Activated CD8-positive, alpha-beta memory T cell treated with anti-CD3 and anti-CD28 coated beads, Interleukin-2, amount 10 ng/mL, durations not matched to agents 7 days and 5 days (primary cell): ENCODE results near the gene PFDN2. TPM values are rescaled to one million over a fixed set of nuclear protein-coding genes. Genes with fewer than 3 reads are reported as not detected.

ENCODE experiments used
- ATAC-seq: fragments of 150-1000 bp; cut with Tn5 transposase; one replicate; pipeline ENCODE4 v1.10.0; 2021; ENCODE audit warnings: moderate library complexity
- CTCF ChIA-PET: fragments of 350-600 bp; sonication (Branson Sonifier 250); formaldehyde crosslinking; loops from one replicate; lab custom pipeline; 2021; ENCODE audit warnings: antibody characterized with exemption; lab: Charles Lee
- DNase-seq: peaks from one replicate; pipeline ENCODE4 v3.0.0-alpha.2; 2020
- H3K27ac Mint-ChIP-seq: one replicate; pipeline ENCODE4 v1.8.0; 2021; ENCODE audit warnings: mild to moderate bottlenecking, mixed read lengths
- H3K27me3 Mint-ChIP-seq: one replicate; pipeline ENCODE4 v1.8.0; 2021; ENCODE audit warnings: mixed read lengths
- H3K36me3 Mint-ChIP-seq: one replicate; pipeline ENCODE4 v1.8.0; 2021; ENCODE audit warnings: mild to moderate bottlenecking, mixed read lengths
- H3K4me1 Mint-ChIP-seq: one replicate; pipeline ENCODE4 v1.8.0; 2021; ENCODE audit warnings: mixed read lengths
- H3K4me3 Mint-ChIP-seq: one replicate; pipeline ENCODE4 v1.8.0; 2021; ENCODE audit warnings: mild to moderate bottlenecking, moderate library complexity, mixed read lengths
- H3K9me3 Mint-ChIP-seq: one replicate; pipeline ENCODE4 v1.8.0; 2022; ENCODE audit warnings: low read depth, mixed read lengths
- total RNA-seq, 2 experiments: library from RNA; stranded (reverse); gene quantifications; one replicate each; pipeline ENCODE4 v1.2.3, GENCODE V29; 2021

The PFDN2 gene
- total RNA-seq, 2 experiments from 2014 or later: 82.8 to 98.5 TPM

DNA sequence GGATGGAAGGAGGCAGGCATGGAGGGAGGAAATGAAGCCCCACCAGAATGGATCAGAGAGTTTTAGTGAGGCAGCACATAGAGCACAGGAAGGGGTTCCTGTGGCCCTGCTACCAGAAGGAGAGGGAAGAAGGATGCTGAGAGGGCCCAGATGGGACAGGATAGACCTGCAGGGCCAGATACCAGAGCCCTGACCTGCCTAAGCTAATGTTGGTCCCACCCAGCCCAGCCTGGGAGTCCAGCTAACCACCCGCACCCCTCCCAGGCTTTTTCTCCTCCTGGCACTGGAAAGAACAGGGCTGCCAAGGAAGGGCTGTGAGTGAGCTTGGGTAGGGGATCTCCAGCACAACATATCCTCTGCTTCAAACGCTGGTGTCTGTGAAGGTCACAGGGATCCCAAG, 35.4 kb downstream of the PFDN2 start:
- no peak overlapping the region for H3K27ac Mint-ChIP-seq
- no peak overlapping the region for H3K4me3 Mint-ChIP-seq
- peaks cover 12% of the 10 kb centered on the region for H3K4me1 Mint-ChIP-seq
- no peaks in the 10 kb centered on the region for H3K27me3 Mint-ChIP-seq
- no peaks in the 10 kb centered on the region for H3K36me3 Mint-ChIP-seq
- CTCF ChIA-PET: interaction anchor here (2.2 to 3.2 kb wide), 2 partner anchors 11 to 14 kb away, joined by 5 to 12 read pairs; no protein-coding TSS in a partner anchor
- ATAC-seq: no peak
- no peaks in the 10 kb centered on the region for H3K9me3 Mint-ChIP-seq
- DNase-seq: no peak

DNA sequence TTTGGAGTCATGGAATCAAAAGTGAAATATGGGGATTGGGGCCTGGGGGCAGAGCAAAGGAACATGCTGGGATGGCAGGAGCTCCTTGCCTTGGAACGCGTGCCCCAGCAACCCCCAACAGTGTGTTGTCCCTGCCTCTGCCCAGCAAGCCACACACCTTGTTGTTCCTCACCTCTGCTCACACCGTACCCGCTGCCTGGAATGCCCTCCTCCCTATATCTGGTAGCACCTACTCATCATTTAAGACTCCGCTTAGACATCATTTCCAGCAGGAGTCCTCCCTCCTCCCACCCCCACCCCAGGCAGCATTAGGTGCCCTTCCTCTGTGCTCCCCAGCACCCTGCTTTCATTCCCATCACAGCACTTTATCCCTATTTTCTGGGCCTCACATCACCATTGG, 36.3 kb downstream of the PFDN2 start:
- no peaks in the 10 kb centered on the region for H3K36me3 Mint-ChIP-seq
- peaks cover 12% of the 10 kb centered on the region for H3K4me1 Mint-ChIP-seq
- no peak overlapping the region for H3K27ac Mint-ChIP-seq
- CTCF ChIA-PET: interaction anchor here (1.4 to 3.2 kb wide), 2 partner anchors 9 to 10 kb away, joined by 3 to 12 read pairs; no protein-coding TSS in a partner anchor
- H3K27me3 Mint-ChIP-seq: no peaks in the 10 kb centered on the region
- no peak overlapping the region for H3K4me3 Mint-ChIP-seq
- DNase-seq (no peak), ATAC-seq (no peak)
- H3K9me3 Mint-ChIP-seq: no peaks in the 10 kb centered on the region

DNA sequence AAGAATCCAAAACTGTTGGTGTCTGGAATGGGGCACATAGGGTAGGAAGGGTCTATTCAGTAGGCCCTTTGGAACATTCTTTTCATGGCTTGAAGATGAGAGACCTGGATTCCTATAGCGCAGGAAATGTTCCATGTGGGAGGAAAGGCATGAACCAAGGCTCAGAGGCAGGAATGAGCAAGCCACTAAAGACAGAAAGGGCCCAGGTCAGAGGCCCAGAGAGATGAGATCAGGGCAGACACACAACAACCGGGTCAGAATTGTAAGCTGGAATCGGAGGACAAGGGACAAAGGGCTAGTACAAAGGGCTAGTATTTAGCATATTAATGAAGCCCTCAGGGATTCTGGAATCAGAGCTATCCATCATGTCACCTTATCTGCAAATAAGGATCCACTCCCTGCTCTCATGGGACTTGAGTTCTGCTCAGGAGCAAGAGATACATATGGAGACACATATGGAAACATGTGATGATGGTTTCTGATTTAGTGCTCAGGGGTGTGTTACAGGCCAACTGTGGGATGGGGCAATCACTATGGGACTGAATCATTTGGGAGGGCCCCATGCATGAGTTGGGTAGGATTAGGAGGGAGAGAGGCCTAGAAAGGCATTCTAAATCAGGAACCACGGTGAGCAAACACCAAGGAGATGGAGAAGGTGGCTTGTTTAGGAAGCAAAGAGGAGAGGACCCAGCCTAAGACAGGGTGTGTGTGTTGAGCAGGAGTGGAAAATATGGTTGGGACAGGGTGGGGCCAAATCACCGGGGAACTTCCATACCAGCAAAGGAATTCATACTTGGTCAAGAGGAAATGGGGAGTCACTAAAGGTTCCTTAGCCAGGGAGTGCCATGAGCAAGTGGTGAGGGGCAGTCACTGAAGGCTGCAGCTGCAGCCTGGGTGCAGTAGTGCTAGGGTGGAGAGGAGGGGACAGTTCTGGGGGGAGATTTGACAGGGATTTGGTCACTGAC, 37.1 kb downstream of the PFDN2 start:
- no peak for DNase-seq
- no peaks in the 10 kb centered on the region for H3K9me3 Mint-ChIP-seq
- CTCF ChIA-PET: interaction anchor here (0.8 to 3.2 kb wide), 3 partner anchors 9 to 10 kb away, joined by 3 to 12 read pairs (median 3); no protein-coding TSS in a partner anchor
- peaks cover 12% of the 10 kb centered on the region for H3K4me1 Mint-ChIP-seq
- no peak overlapping the region for H3K27ac Mint-ChIP-seq
- H3K27me3 Mint-ChIP-seq: no peaks in the 10 kb centered on the region
- ATAC-seq: no peak
- no peaks in the 10 kb centered on the region for H3K36me3 Mint-ChIP-seq
- no peak overlapping the region for H3K4me3 Mint-ChIP-seq

DNA sequence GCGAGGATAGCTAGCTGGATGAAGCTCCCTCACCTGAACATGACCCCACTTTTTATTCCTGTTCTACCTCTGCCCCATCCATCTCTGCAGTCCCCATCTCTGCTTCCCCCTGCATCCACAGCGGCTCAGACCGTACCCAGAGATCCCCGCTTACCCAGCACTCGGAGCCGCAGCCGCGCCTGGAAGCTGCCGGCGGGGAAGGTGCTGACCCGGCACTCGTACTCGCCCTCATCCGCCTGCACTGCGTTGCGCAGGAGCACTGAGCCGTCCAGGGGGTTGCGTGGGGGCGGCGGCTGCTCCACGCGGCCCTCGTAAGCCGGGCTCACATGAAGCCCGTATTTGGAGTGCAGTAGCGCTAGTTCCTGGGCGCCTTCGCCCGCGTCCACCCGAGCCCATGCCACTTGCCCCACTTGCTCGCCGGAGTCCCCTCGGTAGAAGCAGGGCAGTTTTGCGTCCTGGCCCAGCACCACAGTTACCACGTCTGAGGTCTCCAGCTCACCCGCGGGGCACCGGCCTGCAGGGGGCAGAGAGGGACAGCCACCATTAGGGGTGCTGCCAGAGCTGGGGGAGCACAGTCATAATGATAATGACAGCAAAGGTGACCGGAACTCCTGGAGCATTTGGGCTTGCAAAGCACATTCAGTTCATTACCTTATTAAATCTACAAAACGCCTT, 38.3 kb downstream of the PFDN2 start:
- H3K27ac Mint-ChIP-seq: no peak overlapping the region

GRCh38 chr1:161077426-161077825, 40.4 kb downstream of the PFDN2 start:
- Mint-ChIP-seq H3K4me3 (no peak overlapping the region), H3K27me3 (no peaks in the 10 kb centered on the region), H3K4me1 (peaks cover 24% of the 10 kb centered on the region), H3K27ac (no peak overlapping the region), H3K36me3 (no peaks in the 10 kb centered on the region), H3K9me3 (no peaks in the 10 kb centered on the region)
- CTCF ChIA-PET: interaction anchor here (2.6 kb wide), 1 partner anchor 20 kb away, joined by 15 read pairs; the partner anchor contains the start of gene KLHDC9
- DNase-seq: no peak
- ATAC-seq: no peak

More for the DNA sequence above, 38.3 kb downstream of the PFDN2 start:
- no peaks in the 10 kb centered on the region for H3K36me3 Mint-ChIP-seq
- peaks cover 12% of the 10 kb centered on the region for H3K4me1 Mint-ChIP-seq
- no peaks in the 10 kb centered on the region for H3K27me3 Mint-ChIP-seq
- DNase-seq: no peak
- no peak for ATAC-seq
- no peak overlapping the region for H3K4me3 Mint-ChIP-seq
- H3K9me3 Mint-ChIP-seq: no peaks in the 10 kb centered on the region
- CTCF ChIA-PET: interaction anchor here (0.8 to 2.6 kb wide), 4 partner anchors 8 to 38 kb away, joined by 3 to 15 read pairs (median 4); partner anchors contain the start of genes KLHDC9 and NECTIN4

GRCh38 chr1:161076410-161076809, 41.4 kb downstream of the PFDN2 start:
- CTCF ChIA-PET: interaction anchor here (0.5 to 1.6 kb wide), 2 partner anchors 21 to 84 kb away, joined by 3 to 7 read pairs; partner anchors contain the start of gene KLHDC9
- ATAC-seq: no peak
- H3K9me3 Mint-ChIP-seq: no peaks in the 10 kb centered on the region
- no peak overlapping the region for H3K4me3 Mint-ChIP-seq
- no peaks in the 10 kb centered on the region for H3K36me3 Mint-ChIP-seq
- no peaks in the 10 kb centered on the region for H3K27me3 Mint-ChIP-seq
- no peak for DNase-seq
- no peak overlapping the region for H3K27ac Mint-ChIP-seq
- peaks cover 32% of the 10 kb centered on the region for H3K4me1 Mint-ChIP-seq

DNA sequence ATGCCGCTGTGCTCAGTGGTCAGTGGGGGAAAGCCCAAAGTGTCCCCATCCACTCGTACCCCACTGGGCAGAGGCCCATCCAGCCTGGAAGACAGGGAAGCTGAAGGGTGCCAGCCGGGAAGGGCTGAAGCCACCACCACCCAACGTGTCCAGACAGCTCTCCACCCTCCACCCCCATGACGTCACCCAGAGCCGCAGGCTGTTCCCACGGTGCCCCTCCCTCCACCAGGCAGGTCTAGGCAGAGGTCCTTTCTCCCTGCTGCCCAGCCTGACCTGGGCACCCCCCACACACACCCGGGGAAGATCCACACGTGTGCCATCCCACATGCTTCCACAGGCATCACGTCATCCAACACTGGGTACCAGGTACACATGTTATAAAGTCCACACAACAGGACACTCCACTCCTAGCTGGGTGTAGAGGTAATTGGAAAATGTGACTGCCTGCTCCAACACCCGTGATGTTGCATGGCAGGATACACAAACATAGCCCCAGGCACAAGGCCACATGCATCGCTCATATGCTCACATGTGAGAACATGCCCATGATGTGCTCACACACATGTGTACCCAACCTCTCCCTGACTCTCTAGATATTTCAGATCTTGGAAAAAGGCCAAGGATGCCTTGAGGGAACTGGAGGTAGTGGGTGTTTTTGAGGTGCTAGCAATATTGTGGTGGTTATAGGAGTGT, 43.0 kb downstream of the PFDN2 start:
- CTCF ChIA-PET: interaction anchor here (8.2 kb wide), 1 partner anchor 23 kb away, joined by 154 read pairs; the partner anchor contains the start of gene KLHDC9
- Mint-ChIP-seq H3K9me3 (no peaks in the 10 kb centered on the region), H3K36me3 (no peaks in the 10 kb centered on the region), H3K4me1 (peaks cover 39% of the 10 kb centered on the region), H3K4me3 (no peak overlapping the region), H3K27me3 (no peaks in the 10 kb centered on the region), H3K27ac (no peak overlapping the region)
- DNase-seq (no peak), ATAC-seq (no peak)

DNA sequence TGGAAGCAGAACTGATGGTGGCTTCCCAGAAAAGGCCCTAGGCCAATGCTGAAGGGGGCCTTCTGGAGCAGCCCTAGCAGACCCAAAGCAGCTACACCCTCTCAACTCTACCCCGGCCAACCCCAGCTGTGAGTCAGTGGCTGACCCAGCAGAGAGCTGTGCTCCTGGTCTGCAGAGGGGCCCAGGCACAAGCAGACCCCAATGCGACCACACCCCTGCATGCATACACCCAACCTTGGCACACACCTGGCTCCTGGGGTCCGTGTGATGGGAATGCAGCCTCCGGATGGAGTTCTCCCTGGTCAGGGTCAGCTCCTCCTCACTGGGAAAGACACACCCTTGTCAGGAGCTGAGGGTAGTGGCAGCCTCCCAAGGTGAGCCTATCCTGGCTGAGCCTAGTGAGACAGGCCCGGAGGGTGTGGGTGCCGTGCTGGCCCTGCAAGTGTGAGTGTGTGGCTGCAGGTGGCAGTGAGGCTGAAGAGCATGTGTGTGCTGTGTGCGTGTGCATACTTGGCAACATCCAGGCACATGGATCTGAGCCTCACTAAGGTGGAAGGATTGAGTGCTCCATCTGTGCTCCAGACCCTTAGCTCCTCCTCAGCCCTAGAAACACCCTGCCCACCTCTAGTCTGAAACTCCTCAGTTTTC, 44.2 kb downstream of the PFDN2 start:
- H3K27me3 Mint-ChIP-seq: no peaks in the 10 kb centered on the region
- ATAC-seq: no peak
- H3K9me3 Mint-ChIP-seq: no peaks in the 10 kb centered on the region
- H3K4me1 Mint-ChIP-seq: peaks cover 33% of the 10 kb centered on the region
- CTCF ChIA-PET: interaction anchor here (8.2 kb wide), 1 partner anchor 24 kb away, joined by 154 read pairs; the partner anchor contains the start of gene KLHDC9
- H3K4me3 Mint-ChIP-seq: no peak overlapping the region
- H3K36me3 Mint-ChIP-seq: peaks cover 9% of the 10 kb centered on the region
- no peak for DNase-seq
- H3K27ac Mint-ChIP-seq: peak overlapping the region; percentile 22

DNA sequence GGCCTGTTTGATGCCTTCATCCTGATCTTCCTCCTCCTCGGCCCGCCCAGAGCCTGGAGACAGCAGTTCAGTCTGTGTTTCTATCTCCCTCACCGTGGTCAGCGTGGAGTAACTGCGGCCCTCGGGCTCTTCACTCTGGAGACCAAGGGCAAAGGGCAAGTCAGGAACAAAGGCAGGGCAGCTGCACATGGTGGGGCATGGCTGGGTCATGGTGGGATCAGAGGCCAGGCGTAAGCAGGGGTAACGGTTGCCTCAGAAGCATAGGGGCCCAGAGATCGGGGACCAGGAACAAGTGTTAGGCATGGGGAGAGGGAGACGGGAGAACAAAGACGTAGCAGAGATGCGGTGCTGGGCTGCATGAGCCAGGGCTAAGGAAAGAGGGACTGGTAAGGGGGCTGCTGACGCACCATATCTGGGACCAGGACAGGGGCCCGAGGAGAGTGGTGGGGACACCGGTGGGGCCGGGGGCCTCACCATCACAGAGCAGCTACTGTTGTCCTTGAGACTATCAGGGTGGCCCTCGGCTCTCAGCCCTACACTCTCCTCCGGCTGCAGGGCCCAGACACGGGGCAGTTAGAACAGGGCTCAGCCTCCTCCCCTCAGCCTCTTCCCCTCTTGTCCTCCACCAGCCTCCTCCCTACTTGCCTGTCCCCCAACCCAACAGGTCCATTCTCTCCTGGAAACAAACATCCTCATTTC, 44.9 kb downstream of the PFDN2 start:
- H3K27me3 Mint-ChIP-seq: no peaks in the 10 kb centered on the region
- CTCF ChIA-PET: interaction anchor here (1.2 to 8.2 kb wide), 6 partner anchors 14 to 81 kb away, joined by 3 to 154 read pairs (median 8); partner anchors contain the start of genes KLHDC9, UFC1 and USF1
- no peaks in the 10 kb centered on the region for H3K9me3 Mint-ChIP-seq
- ATAC-seq: no peak
- H3K4me3 Mint-ChIP-seq: no peak overlapping the region
- peaks cover 14% of the 10 kb centered on the region for H3K36me3 Mint-ChIP-seq
- H3K4me1 Mint-ChIP-seq: peaks cover 36% of the 10 kb centered on the region
- DNase-seq: no peak
- peak overlapping the region; percentile 22 for H3K27ac Mint-ChIP-seq

DNA sequence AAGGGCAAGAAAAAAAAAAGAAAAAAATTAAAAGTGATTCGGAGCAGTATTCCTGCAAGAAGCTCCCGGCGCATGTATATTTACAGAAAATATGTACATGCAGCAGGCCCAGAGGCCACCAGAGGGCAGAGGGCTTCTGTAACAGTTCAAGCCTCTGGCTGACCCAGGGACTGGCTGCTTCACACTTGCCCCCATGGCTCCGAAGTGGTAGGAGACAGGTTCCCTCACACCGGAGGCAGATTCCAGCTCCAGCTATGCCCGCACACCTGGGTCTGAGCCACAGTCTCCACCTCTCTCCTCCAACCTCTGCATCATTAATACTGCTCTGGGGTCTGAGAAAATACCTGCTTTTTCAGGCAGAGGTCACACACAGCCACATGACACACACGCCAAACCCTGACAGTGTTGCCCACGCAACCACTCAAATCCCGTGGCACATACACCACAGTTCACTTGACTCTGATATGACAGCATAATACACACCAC, 45.9 kb downstream of the PFDN2 start:
- Mint-ChIP-seq H3K27me3 (no peaks in the 10 kb centered on the region), H3K36me3 (peaks cover 22% of the 10 kb centered on the region), H3K4me3 (no peak overlapping the region), H3K27ac (peak overlapping the region; percentile 50), H3K4me1 (peaks cover 45% of the 10 kb centered on the region), H3K9me3 (no peaks in the 10 kb centered on the region)
- DNase-seq (peak; percentile 72), ATAC-seq (no peak)
- CTCF ChIA-PET: interaction anchor here (0.8 to 8.2 kb wide), 14 partner anchors 8 to 82 kb away, joined by 3 to 154 read pairs (median 6); partner anchors contain the start of genes KLHDC9, TSTD1, UFC1 and USF1

- H3K27ac Mint-ChIP-seq: peak overlapping the region; percentile 100
- ATAC-seq (no peak), DNase-seq (no peak)
- H3K4me3 Mint-ChIP-seq: no peak overlapping the region
- peaks cover 29% of the 10 kb centered on the region for H3K36me3 Mint-ChIP-seq
- H3K27me3 Mint-ChIP-seq: no peaks in the 10 kb centered on the region
- H3K9me3 Mint-ChIP-seq: no peaks in the 10 kb centered on the region
- CTCF ChIA-PET: interaction anchor here (0.7 to 8.2 kb wide), 15 partner anchors 11 to 233 kb away, joined by 3 to 154 read pairs (median 6); partner anchors contain the start of genes F11R, KLHDC9, TSTD1 and USF1
- H3K4me1 Mint-ChIP-seq: peaks cover 54% of the 10 kb centered on the region
Observed at GRCh38 chr1:161070761-161071160, 47.1 kb downstream of the PFDN2 start.
